ENCODE results near the gene GPR137. TPM values are rescaled to one million over a fixed set of nuclear protein-coding genes. Genes with fewer than 3 reads are reported as not detected.
A peak's percentile ranks its signal among the peaks of the same experiment; 100 is the strongest.

Gene GPR137
- total RNA-seq, 1 experiment from 2014 or later = 51.8 TPM

DNA sequence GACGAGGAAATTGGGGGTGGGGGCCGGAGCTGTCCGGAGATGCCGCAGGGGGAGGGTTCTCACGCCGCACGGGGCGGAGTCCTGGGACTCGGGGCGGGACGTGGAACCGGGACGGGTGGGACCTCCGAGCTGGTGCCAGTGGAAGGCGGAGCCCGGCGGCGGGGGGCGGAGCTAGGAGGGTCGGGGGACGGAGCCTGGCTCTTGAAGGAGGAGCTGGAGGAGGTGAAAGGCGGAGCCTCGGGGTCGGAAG, 44.5 kb upstream of the GPR137 start:
- no peak for TF ChIP-seq KAT7 (CRISPR knock-in tag; IDR thresholded peaks at IDR 0.05; ENCODE audit: borderline replicate concordance)
- no peak for TF ChIP-seq SMAD3 (CRISPR knock-in tag; IDR thresholded peaks at IDR 0.05; ENCODE audit: borderline replicate concordance)
- TF ChIP-seq, protein P1, sequence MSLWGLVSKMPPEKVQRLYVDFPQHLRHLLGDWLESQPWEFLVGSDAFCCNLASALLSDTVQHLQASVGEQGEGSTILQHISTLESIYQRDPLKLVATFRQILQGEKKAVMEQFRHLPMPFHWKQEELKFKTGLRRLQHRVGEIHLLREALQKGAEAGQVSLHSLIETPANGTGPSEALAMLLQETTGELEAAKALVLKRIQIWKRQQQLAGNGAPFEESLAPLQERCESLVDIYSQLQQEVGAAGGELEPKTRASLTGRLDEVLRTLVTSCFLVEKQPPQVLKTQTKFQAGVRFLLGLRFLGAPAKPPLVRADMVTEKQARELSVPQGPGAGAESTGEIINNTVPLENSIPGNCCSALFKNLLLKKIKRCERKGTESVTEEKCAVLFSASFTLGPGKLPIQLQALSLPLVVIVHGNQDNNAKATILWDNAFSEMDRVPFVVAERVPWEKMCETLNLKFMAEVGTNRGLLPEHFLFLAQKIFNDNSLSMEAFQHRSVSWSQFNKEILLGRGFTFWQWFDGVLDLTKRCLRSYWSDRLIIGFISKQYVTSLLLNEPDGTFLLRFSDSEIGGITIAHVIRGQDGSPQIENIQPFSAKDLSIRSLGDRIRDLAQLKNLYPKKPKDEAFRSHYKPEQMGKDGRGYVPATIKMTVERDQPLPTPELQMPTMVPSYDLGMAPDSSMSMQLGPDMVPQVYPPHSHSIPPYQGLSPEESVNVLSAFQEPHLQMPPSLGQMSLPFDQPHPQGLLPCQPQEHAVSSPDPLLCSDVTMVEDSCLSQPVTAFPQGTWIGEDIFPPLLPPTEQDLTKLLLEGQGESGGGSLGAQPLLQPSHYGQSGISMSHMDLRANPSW (CRISPR knock-in tag; conservative IDR thresholded peaks at IDR 0.05; ENCODE audit: low read depth) = no peak
- TF ChIP-seq SOX15 (CRISPR knock-in tag; IDR thresholded peaks at IDR 0.05) = no peak
- TF ChIP-seq, protein P2, sequence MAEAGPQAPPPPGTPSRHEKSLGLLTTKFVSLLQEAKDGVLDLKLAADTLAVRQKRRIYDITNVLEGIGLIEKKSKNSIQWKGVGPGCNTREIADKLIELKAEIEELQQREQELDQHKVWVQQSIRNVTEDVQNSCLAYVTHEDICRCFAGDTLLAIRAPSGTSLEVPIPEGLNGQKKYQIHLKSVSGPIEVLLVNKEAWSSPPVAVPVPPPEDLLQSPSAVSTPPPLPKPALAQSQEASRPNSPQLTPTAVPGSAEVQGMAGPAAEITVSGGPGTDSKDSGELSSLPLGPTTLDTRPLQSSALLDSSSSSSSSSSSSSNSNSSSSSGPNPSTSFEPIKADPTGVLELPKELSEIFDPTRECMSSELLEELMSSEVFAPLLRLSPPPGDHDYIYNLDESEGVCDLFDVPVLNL (CRISPR knock-in tag; IDR thresholded peaks at IDR 0.05; ENCODE audit: borderline replicate concordance, low read depth) = no peak
- TF ChIP-seq, protein P3, sequence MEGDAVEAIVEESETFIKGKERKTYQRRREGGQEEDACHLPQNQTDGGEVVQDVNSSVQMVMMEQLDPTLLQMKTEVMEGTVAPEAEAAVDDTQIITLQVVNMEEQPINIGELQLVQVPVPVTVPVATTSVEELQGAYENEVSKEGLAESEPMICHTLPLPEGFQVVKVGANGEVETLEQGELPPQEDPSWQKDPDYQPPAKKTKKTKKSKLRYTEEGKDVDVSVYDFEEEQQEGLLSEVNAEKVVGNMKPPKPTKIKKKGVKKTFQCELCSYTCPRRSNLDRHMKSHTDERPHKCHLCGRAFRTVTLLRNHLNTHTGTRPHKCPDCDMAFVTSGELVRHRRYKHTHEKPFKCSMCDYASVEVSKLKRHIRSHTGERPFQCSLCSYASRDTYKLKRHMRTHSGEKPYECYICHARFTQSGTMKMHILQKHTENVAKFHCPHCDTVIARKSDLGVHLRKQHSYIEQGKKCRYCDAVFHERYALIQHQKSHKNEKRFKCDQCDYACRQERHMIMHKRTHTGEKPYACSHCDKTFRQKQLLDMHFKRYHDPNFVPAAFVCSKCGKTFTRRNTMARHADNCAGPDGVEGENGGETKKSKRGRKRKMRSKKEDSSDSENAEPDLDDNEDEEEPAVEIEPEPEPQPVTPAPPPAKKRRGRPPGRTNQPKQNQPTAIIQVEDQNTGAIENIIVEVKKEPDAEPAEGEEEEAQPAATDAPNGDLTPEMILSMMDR (IDR thresholded peaks at IDR 0.05) = no peak
- TF ChIP-seq JAZF1 (CRISPR knock-in tag; IDR thresholded peaks at IDR 0.05) = no peak
- TF ChIP-seq NFATC4 (CRISPR knock-in tag; IDR thresholded peaks at IDR 0.05) = no peak
- TF ChIP-seq, protein P4, sequence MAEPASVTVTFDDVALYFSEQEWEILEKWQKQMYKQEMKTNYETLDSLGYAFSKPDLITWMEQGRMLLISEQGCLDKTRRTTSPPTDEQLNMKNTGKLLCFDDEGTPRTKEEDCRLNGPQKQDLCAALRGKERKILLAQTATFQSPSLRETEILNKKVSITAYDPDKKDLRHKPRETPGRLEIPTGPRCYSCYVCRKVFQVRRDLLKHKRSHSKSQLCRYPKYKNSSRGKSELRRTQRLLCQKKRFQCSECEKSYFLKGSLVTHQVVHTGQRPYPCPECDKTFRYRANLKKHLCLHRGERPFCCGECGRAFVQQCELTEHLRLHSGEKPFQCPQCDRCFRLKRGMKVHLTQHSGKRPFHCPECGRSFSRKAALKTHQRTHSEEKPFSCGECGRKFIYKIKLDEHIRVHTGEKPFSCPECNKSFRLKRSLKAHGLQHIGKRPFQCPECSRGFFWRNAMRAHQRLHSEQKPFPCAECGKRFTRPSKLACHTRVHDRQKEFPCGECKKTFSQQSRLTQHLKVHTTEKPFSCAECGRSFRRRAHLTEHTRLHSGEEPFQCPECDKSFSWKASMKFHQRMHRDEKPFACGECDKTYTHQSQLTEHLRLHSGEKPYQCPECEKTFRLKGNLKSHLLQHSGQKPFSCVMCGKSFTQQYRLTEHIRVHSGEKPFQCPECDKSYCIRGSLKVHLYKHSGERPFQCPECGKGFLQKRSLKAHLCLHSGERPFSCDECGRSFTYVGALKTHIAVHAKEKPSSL (CRISPR knock-in tag; conservative IDR thresholded peaks at IDR 0.05) = no peak
- TF ChIP-seq, protein P5, sequence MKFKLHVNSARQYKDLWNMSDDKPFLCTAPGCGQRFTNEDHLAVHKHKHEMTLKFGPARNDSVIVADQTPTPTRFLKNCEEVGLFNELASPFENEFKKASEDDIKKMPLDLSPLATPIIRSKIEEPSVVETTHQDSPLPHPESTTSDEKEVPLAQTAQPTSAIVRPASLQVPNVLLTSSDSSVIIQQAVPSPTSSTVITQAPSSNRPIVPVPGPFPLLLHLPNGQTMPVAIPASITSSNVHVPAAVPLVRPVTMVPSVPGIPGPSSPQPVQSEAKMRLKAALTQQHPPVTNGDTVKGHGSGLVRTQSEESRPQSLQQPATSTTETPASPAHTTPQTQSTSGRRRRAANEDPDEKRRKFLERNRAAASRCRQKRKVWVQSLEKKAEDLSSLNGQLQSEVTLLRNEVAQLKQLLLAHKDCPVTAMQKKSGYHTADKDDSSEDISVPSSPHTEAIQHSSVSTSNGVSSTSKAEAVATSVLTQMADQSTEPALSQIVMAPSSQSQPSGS (CRISPR knock-in tag; IDR thresholded peaks at IDR 0.05; ENCODE audit: borderline replicate concordance, low read depth) = no peak
- TF ChIP-seq ZNF317 (CRISPR knock-in tag; IDR thresholded peaks at IDR 0.05; ENCODE audit: borderline replicate concordance, low read depth) = no peak
- TF ChIP-seq, protein P6, sequence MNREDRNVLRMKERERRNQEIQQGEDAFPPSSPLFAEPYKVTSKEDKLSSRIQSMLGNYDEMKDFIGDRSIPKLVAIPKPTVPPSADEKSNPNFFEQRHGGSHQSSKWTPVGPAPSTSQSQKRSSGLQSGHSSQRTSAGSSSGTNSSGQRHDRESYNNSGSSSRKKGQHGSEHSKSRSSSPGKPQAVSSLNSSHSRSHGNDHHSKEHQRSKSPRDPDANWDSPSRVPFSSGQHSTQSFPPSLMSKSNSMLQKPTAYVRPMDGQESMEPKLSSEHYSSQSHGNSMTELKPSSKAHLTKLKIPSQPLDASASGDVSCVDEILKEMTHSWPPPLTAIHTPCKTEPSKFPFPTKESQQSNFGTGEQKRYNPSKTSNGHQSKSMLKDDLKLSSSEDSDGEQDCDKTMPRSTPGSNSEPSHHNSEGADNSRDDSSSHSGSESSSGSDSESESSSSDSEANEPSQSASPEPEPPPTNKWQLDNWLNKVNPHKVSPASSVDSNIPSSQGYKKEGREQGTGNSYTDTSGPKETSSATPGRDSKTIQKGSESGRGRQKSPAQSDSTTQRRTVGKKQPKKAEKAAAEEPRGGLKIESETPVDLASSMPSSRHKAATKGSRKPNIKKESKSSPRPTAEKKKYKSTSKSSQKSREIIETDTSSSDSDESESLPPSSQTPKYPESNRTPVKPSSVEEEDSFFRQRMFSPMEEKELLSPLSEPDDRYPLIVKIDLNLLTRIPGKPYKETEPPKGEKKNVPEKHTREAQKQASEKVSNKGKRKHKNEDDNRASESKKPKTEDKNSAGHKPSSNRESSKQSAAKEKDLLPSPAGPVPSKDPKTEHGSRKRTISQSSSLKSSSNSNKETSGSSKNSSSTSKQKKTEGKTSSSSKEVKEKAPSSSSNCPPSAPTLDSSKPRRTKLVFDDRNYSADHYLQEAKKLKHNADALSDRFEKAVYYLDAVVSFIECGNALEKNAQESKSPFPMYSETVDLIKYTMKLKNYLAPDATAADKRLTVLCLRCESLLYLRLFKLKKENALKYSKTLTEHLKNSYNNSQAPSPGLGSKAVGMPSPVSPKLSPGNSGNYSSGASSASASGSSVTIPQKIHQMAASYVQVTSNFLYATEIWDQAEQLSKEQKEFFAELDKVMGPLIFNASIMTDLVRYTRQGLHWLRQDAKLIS (CRISPR knock-in tag; IDR thresholded peaks at IDR 0.05; ENCODE audit: borderline replicate concordance) = no peak
- TF ChIP-seq NFYB (CRISPR knock-in tag; conservative IDR thresholded peaks at IDR 0.05; ENCODE audit: low read depth) = no peak
- peak overlapping the region; percentile 100; the same call in 1 of the 2 replicates for H3K27ac Mint-ChIP-seq
- no peaks in the 10 kb centered on the region for H3K9me3 Mint-ChIP-seq
- no peaks in the 10 kb centered on the region for H3K27me3 Mint-ChIP-seq (ENCODE audit: low read depth)
- ATAC-seq (peak; percentile 85), DNase-seq (ENCODE audit: low spot score) (no peak)
- peaks cover 12% of the 10 kb centered on the region for H3K36me3 Mint-ChIP-seq
- peaks cover 30% of the 10 kb centered on the region for H3K4me1 Mint-ChIP-seq
- CTCF ChIA-PET = interaction anchor here (0.6 to 3.8 kb wide), 14 partner anchors 10 to 322 kb away, joined by 3 to 50 read pairs (median 4); partner anchors contain the start of genes ESRRA, NUDT22, PLCB3 and PRDX5
- H3K4me3 Mint-ChIP-seq = peak overlapping the region; percentile 88
- POLR2A ChIA-PET = interaction anchor here (0.5 to 1.5 kb wide), 11 partner anchors 9 to 89 kb away, joined by 3 to 9 read pairs (median 4); partner anchors contain the start of genes PLCB3, PRDX5, STIP1 and TRMT112
